Raji (cell line): ENCODE data around the gene MYRF.

Source experiments
- POLR2A ChIP-seq: IDR thresholded peaks from 2 replicates; pipeline ENCODE4 v1.6.1; 2011; ENCODE audit warnings: low read depth, low read length, control low read depth; ENCODE audit not compliant: insufficient read depth

Gene MYRF

DNA sequence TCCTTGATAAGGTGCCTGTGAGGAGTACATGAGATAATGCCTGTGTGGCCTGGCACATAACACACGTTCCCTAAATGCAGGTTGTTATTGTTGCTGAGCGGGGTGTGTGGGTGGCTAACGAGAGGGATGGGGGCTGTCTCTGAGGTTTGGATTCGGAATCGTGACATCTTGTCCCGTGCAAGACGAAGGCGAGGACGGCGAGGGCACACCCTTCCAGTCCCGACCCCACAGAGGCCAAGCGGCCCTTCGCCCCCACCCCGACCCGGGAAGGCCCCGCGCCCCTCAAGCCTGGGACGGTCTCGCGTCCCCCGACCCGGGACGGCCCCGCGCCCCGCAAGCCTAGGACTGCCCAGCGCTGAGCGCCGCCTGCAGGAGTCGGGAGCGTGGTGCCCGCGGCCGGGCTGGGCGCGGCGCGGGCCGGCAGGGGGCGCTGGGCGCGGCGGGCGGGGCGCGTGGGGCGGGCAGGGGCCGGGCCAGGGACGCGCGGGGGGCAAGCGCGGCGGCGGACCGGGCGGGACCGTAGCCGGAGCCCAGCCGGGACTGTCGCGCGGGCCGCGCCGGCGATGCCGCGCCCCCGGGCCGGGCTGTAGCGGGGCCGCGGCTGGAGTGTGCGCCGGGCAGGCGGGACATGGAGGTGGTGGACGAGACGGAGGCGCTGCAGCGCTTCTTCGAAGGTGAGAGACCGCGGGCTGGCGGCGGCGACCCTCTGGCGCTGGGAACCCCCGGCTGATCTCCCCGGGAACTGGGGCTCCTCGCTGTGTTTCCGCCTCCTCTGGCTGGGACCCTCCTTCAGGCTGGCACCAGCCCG is at the start of gene MYRF:
MYRF (plus strand) TSS at position 520 of the 808 bp plus-strand sequence; CDS start at position 629, 109 bp downstream.
- TF ChIP-seq POLR2A, result no peak

DNA sequence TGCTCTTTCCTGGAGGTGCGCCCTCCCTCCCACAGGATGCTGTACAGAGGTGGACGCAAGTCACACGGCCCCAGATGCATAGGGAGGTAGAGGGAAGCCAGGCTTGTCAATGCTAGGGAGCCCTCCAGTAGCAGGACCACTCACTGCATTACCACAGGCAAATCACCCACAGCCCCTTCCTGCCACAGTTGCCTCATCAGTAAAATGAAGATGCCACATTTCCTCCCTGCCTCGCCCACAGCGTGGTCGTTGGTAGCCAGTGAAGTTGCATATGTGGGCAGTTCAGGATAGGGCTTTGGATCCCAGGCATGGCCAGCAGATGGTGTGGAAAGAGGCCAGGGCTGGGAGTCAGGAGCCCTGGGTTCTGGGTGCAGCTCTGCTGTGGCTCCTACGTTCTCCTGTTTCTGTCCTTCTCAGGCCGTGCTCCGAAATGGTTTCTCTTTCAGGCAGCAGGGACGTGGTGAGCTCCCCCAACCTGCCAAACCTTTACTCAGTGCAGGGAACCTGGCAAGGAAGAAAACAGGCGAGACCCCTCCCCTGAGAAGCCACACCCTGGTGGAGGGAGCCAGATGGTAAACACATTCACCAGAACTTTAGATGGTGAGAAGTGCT is 49.6 kb upstream of the MYRF start:
- TF ChIP-seq POLR2A, result no peak

DNA sequence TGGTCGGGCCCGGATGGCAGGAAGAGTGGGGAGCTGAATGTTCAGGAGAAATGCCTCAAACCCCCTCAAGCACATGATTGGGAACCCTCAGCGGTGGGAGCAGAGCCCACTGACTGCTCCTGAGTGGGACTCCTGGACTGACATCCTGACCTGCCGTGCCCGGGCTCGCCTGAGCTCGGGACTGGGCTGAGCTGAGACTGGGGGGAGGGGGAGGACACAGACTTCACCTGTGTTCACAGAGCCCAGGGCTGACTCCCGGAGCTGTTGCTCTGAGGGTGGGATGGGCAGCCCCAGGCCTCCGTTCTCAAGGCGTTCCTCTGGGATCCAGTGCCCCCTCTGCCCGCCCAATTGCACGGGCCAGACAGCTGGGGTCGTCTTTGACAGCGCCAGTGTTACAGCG is 47.6 kb upstream of the MYRF start:
- TF ChIP-seq POLR2A, result no peak

DNA sequence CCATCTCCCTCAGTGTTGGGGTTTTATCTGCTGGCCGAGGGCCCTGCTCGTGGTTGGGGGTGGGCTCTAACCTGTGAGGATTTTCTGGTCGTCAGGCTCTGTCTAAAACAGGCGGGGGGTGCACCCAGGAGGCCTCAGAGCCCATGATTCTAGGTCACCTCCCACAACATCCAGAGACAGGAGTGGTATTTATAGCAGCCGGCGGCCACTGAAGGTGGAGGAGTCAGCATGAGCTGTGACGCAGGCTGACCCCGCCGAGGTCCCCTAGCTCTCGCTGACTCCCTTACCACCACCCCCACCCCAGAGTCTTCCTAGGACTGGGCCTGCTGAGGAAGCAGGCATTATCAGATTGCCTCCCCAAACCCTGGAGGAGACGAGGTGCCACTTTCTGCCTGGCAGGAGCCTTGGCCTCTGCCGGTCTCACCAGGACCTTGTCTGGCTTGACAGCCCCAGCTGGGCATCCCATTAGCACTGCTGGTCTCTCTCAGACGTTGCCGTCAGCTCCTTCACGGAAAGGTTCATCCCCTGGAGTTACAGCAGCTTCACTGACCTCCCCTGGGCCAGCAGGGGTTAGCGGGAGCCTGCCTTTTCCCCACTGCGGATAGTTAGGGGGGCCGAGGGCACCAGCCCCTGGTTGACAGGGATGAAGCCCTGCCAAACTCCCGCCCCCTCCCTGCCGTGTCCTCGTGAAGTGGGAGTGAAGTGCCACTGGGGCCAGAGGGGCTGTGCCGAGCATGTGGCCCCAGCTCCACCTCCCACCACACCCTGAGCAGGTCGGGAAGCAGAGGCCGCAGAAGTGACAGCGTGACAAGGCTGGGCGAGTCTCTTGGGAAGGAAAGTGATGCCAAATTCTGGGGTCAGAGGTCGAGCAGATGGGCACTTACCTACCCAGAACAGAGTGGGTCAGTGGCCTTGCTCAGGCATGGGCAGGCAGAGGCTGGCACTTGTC is 45.7 kb upstream of the MYRF start:
- TF ChIP-seq POLR2A, result no peak

DNA sequence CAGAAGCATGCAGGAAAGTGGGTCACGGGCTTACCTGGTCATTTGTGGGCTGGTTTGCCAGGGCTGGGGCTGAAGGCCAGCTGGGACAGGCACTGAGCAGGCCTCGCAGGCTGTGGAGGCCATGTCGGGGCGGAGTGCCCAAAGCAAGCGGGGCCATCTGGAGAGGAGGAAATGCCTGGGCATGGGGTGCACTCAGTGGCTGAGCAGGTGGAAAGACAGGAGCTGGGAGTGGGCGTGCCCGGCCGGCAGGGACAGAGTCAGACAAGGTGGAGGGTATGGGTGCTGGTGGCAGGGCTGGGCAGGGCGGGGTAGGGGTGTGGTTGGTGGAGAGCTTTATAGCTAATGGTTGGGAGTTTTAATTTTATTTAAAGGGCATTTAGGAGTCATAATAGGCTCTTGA is 44.9 kb upstream of the MYRF start:
- no peak for TF ChIP-seq POLR2A

DNA sequence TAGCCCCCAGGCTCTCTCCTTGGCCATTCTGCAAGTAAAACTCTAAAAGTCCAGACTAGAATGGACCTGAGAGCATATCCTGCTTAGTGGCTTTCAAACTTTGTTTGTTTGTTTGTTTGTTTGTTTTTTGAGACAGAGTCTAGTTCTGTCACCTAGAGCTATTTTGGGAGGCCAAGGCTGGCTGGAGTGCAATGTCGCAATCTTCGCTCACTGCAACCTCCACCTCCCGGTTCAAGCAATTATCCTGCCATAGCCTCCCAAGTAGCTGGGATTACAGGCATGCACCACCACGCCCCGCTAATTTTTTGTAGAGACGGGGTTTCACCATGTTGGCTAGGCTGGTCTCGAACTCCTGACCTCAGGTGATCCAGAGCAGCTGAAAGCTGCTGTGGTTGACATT is 43.3 kb upstream of the MYRF start:
- TF ChIP-seq POLR2A, result no peak

DNA sequence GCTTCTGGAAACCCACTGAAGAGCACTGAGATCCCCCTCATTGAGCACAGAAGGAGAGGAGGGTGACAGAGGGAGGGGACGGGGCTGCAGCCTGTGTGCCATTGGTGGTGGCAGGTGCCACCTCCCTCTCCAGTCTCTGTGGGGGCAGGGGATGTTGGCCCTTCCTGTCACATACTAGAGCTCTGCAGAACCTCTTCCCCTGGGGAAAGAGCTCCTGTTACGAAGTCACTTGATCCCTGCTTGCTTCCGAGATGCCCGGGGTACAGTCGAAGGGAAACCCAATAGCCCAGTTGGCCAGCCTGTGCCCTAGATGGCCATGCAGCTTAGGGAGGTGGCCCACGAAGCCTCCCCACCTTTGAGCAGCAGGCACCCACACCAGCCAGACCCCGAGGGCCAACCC is 42.9 kb upstream of the MYRF start:
- TF ChIP-seq POLR2A, result no peak

DNA sequence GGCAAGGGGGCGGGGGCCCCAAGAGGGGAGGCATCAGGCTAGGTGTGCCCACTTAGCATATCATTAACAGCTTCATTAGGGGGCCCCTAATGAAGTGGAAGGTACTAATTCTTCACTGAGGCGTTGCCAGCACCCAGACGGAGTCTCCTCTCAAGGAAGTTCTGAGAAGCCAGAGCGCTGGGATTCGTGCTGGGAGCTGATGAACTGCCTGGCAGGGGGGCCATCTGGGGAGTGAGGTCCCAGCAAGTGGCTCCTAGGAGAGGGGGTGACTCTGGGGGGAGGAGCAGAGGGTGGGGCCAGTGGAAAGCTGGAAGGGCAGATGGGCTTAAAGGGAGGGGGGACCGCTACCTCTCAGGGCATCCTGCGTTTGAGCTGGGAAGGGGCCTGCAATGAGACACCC is 42.4 kb upstream of the MYRF start:
- no peak for TF ChIP-seq POLR2A

DNA sequence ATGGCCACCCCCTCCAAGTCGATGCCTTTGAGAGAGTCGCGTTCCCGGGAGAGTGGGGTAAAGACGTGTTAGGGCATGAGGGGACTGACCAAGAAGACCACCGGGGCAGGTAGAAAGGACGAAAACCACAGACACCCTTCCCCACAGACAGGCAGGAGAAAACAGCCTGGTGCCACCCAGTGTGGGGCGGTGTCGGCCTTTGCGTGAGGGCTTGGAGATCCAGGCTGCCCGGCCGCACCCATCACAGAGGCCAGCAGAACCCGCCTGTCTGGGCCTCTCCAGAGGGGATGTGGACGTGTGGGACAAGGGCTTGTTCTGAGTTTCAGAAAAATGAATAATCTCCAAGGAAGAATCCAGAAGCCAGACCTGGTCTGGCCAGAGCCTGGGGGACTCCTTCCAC is 41.4 kb upstream of the MYRF start:
- no peak for TF ChIP-seq POLR2A

DNA sequence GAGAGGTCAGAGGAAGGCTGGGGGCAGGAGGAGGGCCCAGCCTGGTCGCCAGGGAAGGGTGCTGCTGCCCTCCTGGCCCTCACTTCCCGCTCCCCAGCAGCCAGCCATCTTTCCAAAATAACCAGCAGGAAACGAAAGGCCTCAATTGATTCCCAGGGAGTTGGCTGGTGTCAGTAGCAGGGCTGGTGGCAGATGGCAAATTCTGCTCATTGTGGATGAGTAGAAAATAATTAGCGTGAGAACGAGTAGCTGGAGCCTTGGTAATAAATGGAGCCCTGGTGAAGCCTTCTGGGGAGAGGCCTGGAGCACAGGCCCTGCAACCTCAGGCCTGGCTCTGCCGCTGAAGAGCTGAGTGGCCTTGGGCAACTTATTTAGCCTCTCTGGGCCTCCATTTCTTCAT is 40.9 kb upstream of the MYRF start:
- no peak for TF ChIP-seq POLR2A

DNA sequence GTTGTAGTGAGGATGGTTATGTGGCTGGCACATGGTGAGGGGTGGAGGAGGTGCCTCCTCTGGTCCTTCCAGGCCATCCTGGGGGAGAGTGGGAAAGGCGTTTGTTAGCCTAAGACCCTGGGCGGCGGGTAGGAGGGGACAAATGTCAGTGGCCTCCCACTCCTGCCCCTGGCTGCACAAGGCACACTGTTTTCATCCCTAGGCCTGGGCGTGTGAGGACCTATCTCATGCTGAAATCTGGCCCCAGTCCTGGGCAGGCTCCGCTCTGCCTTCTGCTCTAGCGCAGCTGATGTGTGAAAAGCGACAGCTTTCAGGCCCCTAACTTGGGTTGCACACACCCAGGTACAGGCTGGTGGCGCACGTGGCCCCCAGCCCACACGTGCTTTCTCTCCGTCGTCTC is 40.1 kb upstream of the MYRF start:
- no peak for TF ChIP-seq POLR2A

DNA sequence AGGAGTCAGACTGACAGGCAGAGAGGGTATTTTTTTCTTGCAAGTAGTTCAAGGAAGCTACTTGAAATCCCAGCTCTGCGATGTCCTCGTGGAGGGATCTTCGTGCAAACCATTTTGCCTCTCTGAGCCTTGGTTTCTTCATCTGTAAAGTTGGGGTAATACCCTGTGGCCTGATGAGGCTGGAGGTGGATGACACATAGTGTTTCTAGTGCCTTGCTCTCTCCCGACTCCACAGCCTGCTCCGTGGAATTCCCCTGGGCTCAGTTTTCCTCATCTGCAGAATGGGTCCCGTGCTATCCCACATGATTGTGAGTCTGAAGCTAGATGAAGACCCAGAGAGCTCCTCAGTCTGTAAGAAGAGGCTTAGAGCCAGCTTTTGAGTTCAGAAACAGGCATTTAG is 39.6 kb upstream of the MYRF start:
- TF ChIP-seq POLR2A, result no peak

DNA sequence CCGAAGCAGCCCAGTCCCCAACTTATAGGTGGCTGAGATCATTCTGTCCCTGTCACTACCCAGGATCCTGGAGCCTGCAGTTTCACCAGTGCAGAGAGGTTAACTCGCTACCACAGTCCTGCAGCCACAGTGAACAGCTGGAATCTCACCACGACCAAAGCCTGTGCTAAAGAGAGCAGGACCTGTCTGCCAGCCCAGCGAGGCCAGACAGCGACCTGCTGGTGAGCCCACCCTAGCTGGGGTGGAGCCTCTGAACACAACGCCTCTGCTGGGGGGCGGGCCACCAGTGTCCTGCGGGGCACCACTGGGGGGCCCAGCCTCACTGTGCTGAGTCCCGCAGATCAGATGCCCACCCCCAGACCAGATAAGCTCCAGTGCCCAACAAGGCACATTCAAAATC is 39.0 kb upstream of the MYRF start:
- no peak for TF ChIP-seq POLR2A

DNA sequence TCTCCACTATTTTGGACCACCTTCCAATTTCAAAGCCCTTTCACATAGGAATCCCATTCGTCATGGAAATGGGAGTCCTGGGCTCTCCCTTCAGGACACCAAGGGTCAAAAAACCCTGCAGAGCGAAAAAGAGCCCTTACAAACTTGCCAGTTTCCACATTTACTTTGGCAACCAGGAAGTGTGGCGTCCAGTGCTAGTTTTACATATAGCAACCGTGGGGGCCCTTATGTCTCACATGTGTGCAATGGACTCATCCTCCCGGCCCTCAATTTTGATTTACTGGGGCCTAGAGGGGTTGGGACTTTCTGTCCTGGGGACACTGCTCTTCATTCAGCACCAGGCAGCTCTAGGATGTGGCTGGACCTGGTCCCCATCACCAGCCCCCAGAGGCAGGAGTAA is 38.5 kb upstream of the MYRF start:
- no peak for TF ChIP-seq POLR2A

DNA sequence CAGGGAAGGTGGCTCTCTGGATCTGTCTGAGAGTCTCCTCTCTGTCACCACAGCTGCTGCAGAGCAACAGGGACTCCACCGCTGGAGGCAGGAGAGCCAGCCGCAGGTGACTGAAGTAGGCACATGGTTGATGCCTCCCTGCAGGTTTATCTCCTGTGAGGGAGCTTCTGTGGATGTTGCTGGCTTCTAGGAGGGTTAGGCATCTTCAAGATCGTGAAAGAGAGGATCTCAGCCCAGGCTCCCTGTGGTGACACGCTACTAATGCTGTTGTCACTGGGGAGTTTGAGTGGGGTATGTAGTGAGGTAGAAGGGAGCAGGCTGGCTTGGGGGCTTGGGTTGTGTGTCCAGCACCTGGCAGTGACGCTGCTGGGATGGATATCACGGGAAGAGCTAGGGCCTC is 38.1 kb upstream of the MYRF start:
- no peak for TF ChIP-seq POLR2A

DNA sequence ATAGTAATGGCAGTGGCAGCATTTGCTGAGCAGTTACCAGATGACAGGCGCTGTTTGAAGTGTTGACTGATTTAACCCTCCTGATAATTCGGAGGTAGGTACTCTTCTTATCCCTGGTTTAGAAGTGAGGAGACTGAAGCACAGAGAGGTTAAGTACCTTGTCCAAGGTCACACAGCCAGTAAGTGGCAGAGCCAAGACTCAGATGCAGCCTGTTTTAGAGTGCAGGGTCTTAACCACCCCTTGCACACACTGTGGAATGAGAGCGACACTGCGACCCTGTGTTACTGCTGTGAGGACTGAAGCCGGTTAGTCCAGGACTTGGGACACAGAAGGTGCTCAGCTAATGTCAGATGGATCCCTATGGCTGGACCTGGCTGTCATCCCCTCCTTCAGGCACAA is 37.5 kb upstream of the MYRF start:
- TF ChIP-seq POLR2A, result no peak
